Measurements from ENCODE around the gene TEFM. TPM values are rescaled to one million over a fixed set of nuclear protein-coding genes. Genes with fewer than 3 reads are reported as not detected.

Gene TEFM
- total and polyA plus RNA-seq, 2 of the 8 experiments (the other 6 are each of a cell fraction or from before 2014, with no cell fraction given) = 6.1 to 10.9 TPM

GRCh38 chr17:30929081-30929633, 23.1 kb upstream of the TEFM start (continued):
- TF ChIP-seq RBBP5 (IDR thresholded peaks at IDR 0.05; ENCODE audit: borderline replicate concordance, low read depth, low read length) (no peak), RFX5 (IDR thresholded peaks at IDR 0.05; ENCODE audit: borderline replicate concordance, low read depth, low read length) (no peak), NANOG (IDR thresholded peaks at IDR 0.05; ENCODE audit: insufficient read depth, low read depth, low read length, poor library complexity, severe bottlenecking) (no peak), BCL11A (IDR thresholded peaks at IDR 0.05; ENCODE audit: low read depth in 2 of 2, low read length in 2 of 2) (no peak), KDM4A (IDR thresholded peaks at IDR 0.05; ENCODE audit: low read depth, low read length, severe bottlenecking) (no peak), MAFK (IDR thresholded peaks at IDR 0.05; ENCODE audit: low read depth, low read length) (no peak), KDM5A (IDR thresholded peaks at IDR 0.05; ENCODE audit: low read length) (no peak), ASH2L (IDR thresholded peaks at IDR 0.05; ENCODE audit: low read length) (no peak)
